Nephron progenitor cell (in vitro differentiated cells): ENCODE results near the gene NOS1AP.

Experiments
- DNase-seq: peaks from one replicate; pipeline ENCODE4 v3.0.0; 2021
- H3K27ac Mint-ChIP-seq: 2 replicates; pipeline ENCODE4 v1.8.0; 2021; ENCODE audit warnings: mild to moderate bottlenecking, moderate library complexity, mixed read lengths
- H3K27me3 Mint-ChIP-seq: 2 replicates; pipeline ENCODE4 v1.8.0; 2021; ENCODE audit warnings: mild to moderate bottlenecking, low read depth, mixed read lengths; ENCODE audit not compliant: poor library complexity
- H3K36me3 Mint-ChIP-seq: 2 replicates; pipeline ENCODE4 v1.8.0; 2021; ENCODE audit warnings: low read depth, mixed read lengths
- H3K4me1 Mint-ChIP-seq: 2 replicates; pipeline ENCODE4 v1.8.0; 2021; ENCODE audit warnings: mixed read lengths
- H3K4me3 Mint-ChIP-seq: 2 replicates; pipeline ENCODE4 v1.8.0; 2021; ENCODE audit warnings: mild to moderate bottlenecking, moderate library complexity, mixed read lengths
- H3K9me3 Mint-ChIP-seq: 2 replicates; pipeline ENCODE4 v1.8.0; 2021; ENCODE audit warnings: mild to moderate bottlenecking, moderate library complexity, mixed read lengths
- CTCF ChIP-seq: fragments of 200-600 bp; sonication (generic); IDR thresholded peaks from 2 replicates; pipeline ENCODE4 v1.5.0; 2021; ENCODE audit warnings: antibody characterized with exemption

NOS1AP gene

DNA sequence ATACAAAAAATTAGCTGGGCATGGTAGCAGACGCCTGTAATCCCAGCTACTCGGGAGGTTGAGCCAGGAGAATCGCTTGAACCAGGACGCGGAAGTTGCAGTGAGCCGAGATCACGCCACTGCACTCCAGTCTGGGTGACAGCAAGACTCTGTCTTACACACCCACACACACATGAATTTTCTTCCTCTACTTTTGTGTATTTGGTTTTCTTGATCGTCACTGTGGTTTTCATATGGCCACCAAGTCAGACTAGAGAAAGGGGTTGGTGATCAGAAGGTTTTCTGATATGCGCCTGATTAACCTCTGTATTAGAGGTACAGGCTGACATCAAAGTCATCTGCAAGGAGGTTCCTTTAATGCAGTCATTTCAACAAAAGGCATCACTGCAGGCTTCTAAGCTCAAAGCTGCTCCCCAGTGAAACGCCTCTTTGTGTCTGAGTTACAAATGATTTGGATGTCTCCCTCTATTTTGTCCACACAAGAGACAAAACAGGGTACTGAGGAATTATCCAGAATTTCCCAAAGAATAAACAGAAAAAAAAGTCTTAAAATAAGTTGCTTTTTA lies 331.4 kb downstream of the NOS1AP start:
- no peak for DNase-seq
- H3K27ac Mint-ChIP-seq = no peak overlapping the region
- H3K9me3 Mint-ChIP-seq = no peaks in the 10 kb centered on the region
- peaks cover 6% of the 10 kb centered on the region for H3K27me3 Mint-ChIP-seq
- H3K36me3 Mint-ChIP-seq = no peaks in the 10 kb centered on the region
- H3K4me1 Mint-ChIP-seq = peaks cover 14% of the 10 kb centered on the region
- no peak for TF ChIP-seq CTCF
- no peak overlapping the region for H3K4me3 Mint-ChIP-seq

DNA sequence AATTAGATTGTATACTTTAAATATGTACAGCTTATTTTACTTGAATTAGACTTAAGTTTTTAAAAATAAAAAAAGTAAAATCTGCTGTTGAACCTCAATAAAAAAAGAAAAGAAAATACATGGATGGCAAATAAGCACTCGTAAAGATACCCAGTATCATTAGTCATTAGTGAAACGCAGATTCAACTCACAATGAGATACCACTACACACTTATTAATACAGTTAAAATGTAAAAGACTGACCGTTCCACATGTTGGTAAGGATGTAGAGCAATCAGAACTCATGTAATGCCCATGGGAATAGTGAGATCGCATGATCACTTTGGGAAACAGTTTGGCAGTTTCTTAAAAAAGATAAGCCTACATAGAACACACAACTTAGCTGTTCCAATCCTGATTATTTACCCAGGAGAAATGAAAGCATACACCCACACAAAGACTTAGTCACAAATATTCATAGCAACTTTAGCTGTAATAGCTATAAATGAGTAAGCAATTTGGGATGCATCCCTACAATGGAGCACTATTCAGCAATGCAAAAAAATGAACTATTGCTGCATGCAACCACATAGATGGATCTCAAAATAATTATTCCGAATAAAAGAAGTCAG lies 335.2 kb downstream of the NOS1AP start:
- no peaks in the 10 kb centered on the region for H3K36me3 Mint-ChIP-seq
- H3K9me3 Mint-ChIP-seq = no peaks in the 10 kb centered on the region
- H3K4me1 Mint-ChIP-seq = peaks cover 2% of the 10 kb centered on the region
- H3K4me3 Mint-ChIP-seq = no peak overlapping the region
- H3K27me3 Mint-ChIP-seq = peaks cover 5% of the 10 kb centered on the region
- DNase-seq = no peak
- no peak for TF ChIP-seq CTCF
- no peak overlapping the region for H3K27ac Mint-ChIP-seq

DNA sequence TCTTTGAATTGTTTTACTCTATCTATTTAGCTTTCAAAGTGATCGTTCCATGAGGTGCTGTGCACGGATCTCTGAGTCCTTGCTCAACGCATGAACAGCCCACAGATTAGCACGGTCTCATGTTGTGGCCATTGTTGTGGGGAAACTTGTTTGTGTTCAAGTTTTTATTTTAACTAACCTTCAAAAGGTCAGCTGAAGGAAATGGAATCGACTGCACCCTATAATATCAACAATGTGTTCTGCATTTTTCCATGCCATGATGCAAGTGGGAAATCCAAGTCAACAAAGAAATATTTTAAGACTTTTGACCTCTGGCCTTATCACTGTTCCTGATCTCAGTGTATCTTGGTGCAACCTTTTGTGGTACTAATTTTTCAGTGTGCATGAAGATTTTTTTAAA lies 336.3 kb downstream of the NOS1AP start:
- Mint-ChIP-seq H3K27ac (no peak overlapping the region), H3K4me3 (no peak overlapping the region), H3K36me3 (no peaks in the 10 kb centered on the region), H3K27me3 (peaks cover 12% of the 10 kb centered on the region), H3K9me3 (no peaks in the 10 kb centered on the region), H3K4me1 (no peaks in the 10 kb centered on the region)
- no peak for TF ChIP-seq CTCF
- DNase-seq = no peak

DNA sequence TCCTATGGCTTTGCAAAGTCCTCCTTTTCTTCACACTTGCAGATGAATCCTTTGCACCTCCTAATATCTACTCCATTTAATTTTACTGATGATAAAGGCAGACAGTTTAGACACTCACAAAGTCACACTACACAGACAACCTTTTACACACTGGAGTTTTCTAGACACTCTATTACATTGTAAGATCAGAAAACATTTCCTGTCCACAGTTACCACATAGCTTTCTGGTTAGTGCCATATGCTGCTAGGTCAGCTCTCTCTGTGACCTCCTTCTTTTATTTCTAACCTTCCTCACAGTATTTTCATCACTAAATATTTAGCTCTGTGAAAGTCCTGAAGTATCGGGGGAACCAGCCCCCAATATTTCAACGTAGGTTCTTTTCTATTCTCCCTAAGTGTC lies 337.3 kb downstream of the NOS1AP start:
- Mint-ChIP-seq H3K4me3 (no peak overlapping the region), H3K36me3 (no peaks in the 10 kb centered on the region), H3K27ac (no peak overlapping the region), H3K27me3 (peaks cover 18% of the 10 kb centered on the region), H3K4me1 (no peaks in the 10 kb centered on the region), H3K9me3 (no peaks in the 10 kb centered on the region)
- DNase-seq = no peak
- TF ChIP-seq CTCF = no peak

DNA sequence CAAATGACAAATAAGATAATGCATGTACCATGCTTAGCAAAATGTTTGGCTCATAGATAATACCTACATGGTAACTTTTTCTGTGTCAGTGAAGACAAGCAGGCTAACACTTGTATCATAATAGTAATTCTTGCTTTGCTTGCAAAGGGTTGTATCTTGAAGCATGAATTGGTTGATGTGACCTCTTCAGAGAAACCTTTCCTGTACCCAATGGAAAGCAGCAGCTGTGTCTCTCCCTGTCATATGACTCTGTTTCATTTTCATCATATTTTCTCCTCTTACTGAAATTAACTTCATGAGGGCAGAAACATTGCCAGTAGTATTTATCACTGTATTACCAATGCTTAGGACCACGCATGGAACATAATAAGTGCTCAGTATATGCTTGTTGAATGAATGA lies 338.0 kb downstream of the NOS1AP start:
- no peaks in the 10 kb centered on the region for H3K36me3 Mint-ChIP-seq
- TF ChIP-seq CTCF = no peak
- H3K9me3 Mint-ChIP-seq = no peaks in the 10 kb centered on the region
- H3K27me3 Mint-ChIP-seq = peaks cover 19% of the 10 kb centered on the region
- no peak overlapping the region for H3K27ac Mint-ChIP-seq
- no peak overlapping the region for H3K4me3 Mint-ChIP-seq
- DNase-seq = no peak
- no peaks in the 10 kb centered on the region for H3K4me1 Mint-ChIP-seq

GRCh38 chr1:162412002-162412401 lies 342.5 kb downstream of the NOS1AP start, which contains the start of gene SH2D1B:
Gene SH2D1B (minus strand): TSS chr1:162412136. CDS start chr1:162412016, 120 bp downstream.
- no peak for DNase-seq
- Mint-ChIP-seq H3K4me3 (no peak within 1 kb of the TSS), H3K27me3 (peaks cover 19% of the 10 kb centered on the region), H3K36me3 (no peaks in the 10 kb centered on the region), H3K27ac (no peak within 1 kb of the TSS), H3K9me3 (peaks cover 6% of the 10 kb centered on the region), H3K4me1 (no peaks in the 10 kb centered on the region)
- TF ChIP-seq CTCF = no peak
